Testis (tissue), 3 donors: ENCODE data around the gene NRAP. TPM values are rescaled to one million over a fixed set of nuclear protein-coding genes. Genes with fewer than 3 reads are reported as not detected.

Experiments used
- DNase-seq: peaks from one replicate; pipeline ENCODE4 v3.0.0-alpha.2; 2019
- H3K27ac ChIP-seq, 2 donors: fragments of 200-600 bp; sonication (generic); one replicate each; pipeline ENCODE4 v1.5.1; 2019
- H3K27me3 ChIP-seq: fragments of 200-600 bp; sonication (generic); one replicate; pipeline ENCODE4 v1.5.1; 2019
- H3K36me3 ChIP-seq: fragments of 200-600 bp; sonication (generic); one replicate; pipeline ENCODE4 v1.5.1; 2017; ENCODE audit warnings: low read depth; ENCODE audit errors: missing control alignments
- H3K4me1 ChIP-seq: fragments of 200-600 bp; sonication (generic); one replicate; pipeline ENCODE4 v1.5.1; 2019
- H3K4me3 ChIP-seq, 2 donors: fragments of 200-600 bp; sonication (generic); one replicate each; pipeline ENCODE4 v1.5.1; 2017 to 2019
- H3K9me3 ChIP-seq: fragments of 200-600 bp; sonication (generic); one replicate; pipeline ENCODE4 v1.5.1; 2017
- POLR2A ChIP-seq: fragments of 450-650 bp; IDR thresholded peaks from one replicate; pipeline ENCODE4 v1.6.1; 2017; ENCODE audit warnings: antibody characterized with exemption, mild to moderate bottlenecking, moderate library complexity
- WGBS, 2 donors: methylation state at CpG; one replicate each; pipeline ENCODE4 v1.1.5; 2018; 5-methylcytosine and 5-hydroxymethylcytosine counted together
- intact Hi-C: fragments of 100-400 bp; cut with DNase I; formaldehyde crosslinking; loops from one replicate; pipeline ENCODE4 v1.15.1; 2023; ENCODE audit warnings: low total_unique reads
- polyA plus RNA-seq: library from polyadenylated mRNA; stranded (reverse); fragments of 350-450 nt; fragmentation: Illumina TruSeq; extraction: RNeasy Lipid Tissue Mini Kit (QIAGEN cat#74804); gene quantifications from one replicate; pipeline ENCODE4 v1.2.3, GENCODE V29; 2014; ENCODE audit warnings: low read depth, low replicate concordance; ENCODE audit not compliant: insufficient read depth
- total RNA-seq, 2 donors: library from RNA; depleted of rRNA; stranded (reverse); fragments of >200 nt; gene quantifications; one replicate each; pipeline ENCODE4 v1.2.3, GENCODE V29; 2016
- TF ChIP-seq, protein P1 (sequence below), 3 experiments: fragments of 450-650 bp in 2 of 3; fragments of 200-600 bp in 1 of 3; sonication (generic) in 1 of 3; IDR thresholded peaks; one replicate each; pipeline ENCODE4 v1.5.1; 2016 to 2019; ENCODE audit warnings: antibody characterized with exemption in 3 of 3, mild to moderate bottlenecking in 2 of 3, moderate library complexity in 1 of 3

NRAP gene
- total and polyA plus RNA-seq, 3 donors from 2014 or later: 2.1 to 7.9 (median 2.8) TPM

- intact Hi-C loops: no loop called here
These were observed 108.1 kb downstream of the NRAP start for GRCh38 chr10:113555751-113556150.

DNA sequence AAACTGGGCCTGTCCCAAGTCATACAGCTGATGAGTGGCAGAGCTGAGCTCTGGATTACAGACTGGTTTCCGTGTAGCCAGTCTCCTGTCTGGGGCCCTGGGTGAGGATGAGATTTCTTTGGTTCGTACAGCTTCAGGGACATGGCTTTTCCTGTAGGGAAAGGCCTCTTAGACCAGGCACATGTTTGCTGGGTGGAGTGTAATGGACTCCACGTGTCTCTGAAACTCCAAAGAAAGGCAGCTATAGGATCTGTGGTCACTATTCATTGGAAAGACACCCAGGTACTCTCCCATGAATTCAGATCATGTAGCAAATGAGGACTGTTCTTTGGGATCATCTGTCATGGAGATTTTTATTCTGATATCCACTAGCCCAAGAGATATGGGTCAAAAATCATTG is 108.6 kb downstream of the NRAP start:
- no peak overlapping the region for H3K4me3 ChIP-seq
- no peak overlapping the region for H3K27ac ChIP-seq
- TF ChIP-seq, protein P1, sequence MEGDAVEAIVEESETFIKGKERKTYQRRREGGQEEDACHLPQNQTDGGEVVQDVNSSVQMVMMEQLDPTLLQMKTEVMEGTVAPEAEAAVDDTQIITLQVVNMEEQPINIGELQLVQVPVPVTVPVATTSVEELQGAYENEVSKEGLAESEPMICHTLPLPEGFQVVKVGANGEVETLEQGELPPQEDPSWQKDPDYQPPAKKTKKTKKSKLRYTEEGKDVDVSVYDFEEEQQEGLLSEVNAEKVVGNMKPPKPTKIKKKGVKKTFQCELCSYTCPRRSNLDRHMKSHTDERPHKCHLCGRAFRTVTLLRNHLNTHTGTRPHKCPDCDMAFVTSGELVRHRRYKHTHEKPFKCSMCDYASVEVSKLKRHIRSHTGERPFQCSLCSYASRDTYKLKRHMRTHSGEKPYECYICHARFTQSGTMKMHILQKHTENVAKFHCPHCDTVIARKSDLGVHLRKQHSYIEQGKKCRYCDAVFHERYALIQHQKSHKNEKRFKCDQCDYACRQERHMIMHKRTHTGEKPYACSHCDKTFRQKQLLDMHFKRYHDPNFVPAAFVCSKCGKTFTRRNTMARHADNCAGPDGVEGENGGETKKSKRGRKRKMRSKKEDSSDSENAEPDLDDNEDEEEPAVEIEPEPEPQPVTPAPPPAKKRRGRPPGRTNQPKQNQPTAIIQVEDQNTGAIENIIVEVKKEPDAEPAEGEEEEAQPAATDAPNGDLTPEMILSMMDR (IDR thresholded peaks at IDR 0.05): no peak
- TF ChIP-seq POLR2A: no peak
- intact Hi-C loops: no loop called here
- H3K4me1 ChIP-seq: no peaks in the 10 kb centered on the region
- WGBS, 2 donors: 87 to 95% methylated on average over 3 of the region's 3 CpGs
- no peaks in the 10 kb centered on the region for H3K9me3 ChIP-seq
- no peak for DNase-seq
- H3K36me3 ChIP-seq: no peaks in the 10 kb centered on the region
- H3K27me3 ChIP-seq: no peaks in the 10 kb centered on the region

More at GRCh38 chr10:113555751-113556150, 108.1 kb downstream of the NRAP start:
- TF ChIP-seq POLR2A: no peak
- TF ChIP-seq, protein P1 (IDR thresholded peaks at IDR 0.05): no peak
- Histone ChIP-seq H3K36me3 (no peaks in the 10 kb centered on the region), H3K4me3 (no peak overlapping the region), H3K27me3 (no peaks in the 10 kb centered on the region), H3K4me1 (no peaks in the 10 kb centered on the region), H3K27ac (no peak overlapping the region), H3K9me3 (no peaks in the 10 kb centered on the region)
- WGBS, 2 donors: 94% methylated on average over 1 of the region's 1 CpG
- DNase-seq: no peak

- H3K27me3 ChIP-seq: no peaks in the 10 kb centered on the region
- no peak for DNase-seq
- H3K4me3 ChIP-seq: no peak overlapping the region
- H3K27ac ChIP-seq: no peak overlapping the region
- 68 to 81% methylated on average over 5 of the region's 5 CpGs for WGBS, 2 donors
- intact Hi-C loops: no loop called here
- no peaks in the 10 kb centered on the region for H3K36me3 ChIP-seq
- no peak for TF ChIP-seq POLR2A
- TF ChIP-seq, protein P1 (IDR thresholded peaks at IDR 0.05): no peak
- H3K9me3 ChIP-seq: no peaks in the 10 kb centered on the region
- no peaks in the 10 kb centered on the region for H3K4me1 ChIP-seq
These were observed 109.6 kb downstream of the NRAP start for GRCh38 chr10:113554214-113554613.

- H3K4me3 ChIP-seq: no peak overlapping the region
- no peaks in the 10 kb centered on the region for H3K9me3 ChIP-seq
- no peak overlapping the region for H3K27ac ChIP-seq
- DNase-seq: no peak
- TF ChIP-seq POLR2A: no peak
- TF ChIP-seq, protein P1 (IDR thresholded peaks at IDR 0.05): no peak
- H3K36me3 ChIP-seq: no peaks in the 10 kb centered on the region
- 86 to 93% methylated on average over 2 of the region's 2 CpGs for WGBS, 2 donors
- intact Hi-C loops: no loop called here
- H3K27me3 ChIP-seq: no peaks in the 10 kb centered on the region
- H3K4me1 ChIP-seq: no peaks in the 10 kb centered on the region
These were observed 110.7 kb downstream of the NRAP start for GRCh38 chr10:113553149-113553548.

GRCh38 chr10:113552701-113553100 is 111.1 kb downstream of the NRAP start, which contains the start of gene HABP2:
TSS of gene HABP2 (plus strand) at chr10:113553053. CDS start at chr10:113553122, 69 bp downstream.
- Histone ChIP-seq H3K36me3 (no peaks in the 10 kb centered on the region), H3K27ac (no peak within 1 kb of the TSS), H3K4me1 (no peaks in the 10 kb centered on the region), H3K9me3 (no peaks in the 10 kb centered on the region), H3K27me3 (no peaks in the 10 kb centered on the region), H3K4me3 (no peak within 1 kb of the TSS)
- WGBS, 2 donors: 83 to 88% methylated on average over 3 of the region's 3 CpGs
- intact Hi-C loops: no loop called here
- TF ChIP-seq POLR2A: no peak
- TF ChIP-seq, protein P1 (IDR thresholded peaks at IDR 0.05): no peak
- DNase-seq: no peak
